CD14-positive monocyte (primary cell): Measurements from ENCODE around the gene FYB2. TPM values are rescaled to one million over a fixed set of nuclear protein-coding genes. Genes with fewer than 3 reads are reported as not detected.

ENCODE experiments used
- DNase-seq, 3 donors: peaks; one replicate each; pipeline ENCODE4 v3.0.0-alpha.2; 2011 to 2022
- H2AFZ ChIP-seq: 2 replicates; pipeline ENCODE4 v1.6.0; 2012; ENCODE audit warnings: mild to moderate bottlenecking, low read depth, low read length, inconsistent platforms; ENCODE audit not compliant: insufficient read depth, poor library complexity, severe bottlenecking
- H3K27ac ChIP-seq, 2 donors: 1 replicate in 1 of 2; 2 replicates in 1 of 2; pipeline ENCODE4 v1.5.1; 2012 to 2013; ENCODE audit warnings: low read length in 2 of 2, control low read depth in 1 of 2, inconsistent platforms in 1 of 2, low read depth in 1 of 2, mild to moderate bottlenecking in 1 of 2
- H3K27me3 ChIP-seq, 2 donors: one replicate each; pipeline versions ENCODE4 v1.6.0 to v1.6.1; 2011 to 2013; ENCODE audit warnings: low read length in 2 of 2; ENCODE audit not compliant: control insufficient read depth in 2 of 2, insufficient read depth in 2 of 2
- H3K36me3 ChIP-seq, 2 donors: replicated peaks in 1 of 2; 1 replicate in 1 of 2; 2 replicates in 1 of 2; pipeline versions ENCODE4 v1.5.1 to v1.6.1; 2012 to 2013; ENCODE audit warnings: low read length in 2 of 2, control low read depth in 1 of 2, inconsistent platforms in 1 of 2, mild to moderate bottlenecking in 1 of 2; ENCODE audit not compliant: insufficient read depth in 2 of 2, control insufficient read depth in 1 of 2
- H3K4me1 ChIP-seq, 2 donors: 1 replicate in 1 of 2; 2 replicates in 1 of 2; pipeline versions ENCODE4 v1.5.1 to v1.6.1; 2012 to 2013; ENCODE audit warnings: low read length in 2 of 2, control low read depth in 1 of 2, inconsistent platforms in 1 of 2, mild to moderate bottlenecking in 1 of 2, moderate library complexity in 1 of 2; ENCODE audit not compliant: insufficient read depth in 2 of 2, control insufficient read depth in 1 of 2
- H3K4me2 ChIP-seq: replicated peaks from 2 replicates; pipeline ENCODE3; 2012; ENCODE audit warnings: low read length, moderate library complexity, mild to moderate bottlenecking; ENCODE audit not compliant: poor library complexity, severe bottlenecking; ENCODE audit errors: extremely low read depth
- H3K4me3 ChIP-seq, 3 experiments: fragments of 200-600 bp in 1 of 3; sonication (generic) in 1 of 3; replicated peaks in 1 of 3; 1 replicate in 2 of 3; 2 replicates in 1 of 3; pipeline ENCODE4 v1.5.1; 2011 to 2013; ENCODE audit warnings: low read length in 3 of 3, mild to moderate bottlenecking in 3 of 3, control low read depth in 2 of 3, low read depth in 2 of 3, inconsistent platforms in 1 of 3, moderate library complexity in 1 of 3
- H3K79me2 ChIP-seq: 2 replicates; pipeline ENCODE4 v1.6.0; 2012; ENCODE audit warnings: mild to moderate bottlenecking, control low read depth, inconsistent platforms, low read length, moderate library complexity; ENCODE audit not compliant: insufficient read depth
- H3K9ac ChIP-seq: 2 replicates; pipeline ENCODE4 v1.6.0; 2017; ENCODE audit warnings: low read length, mild to moderate bottlenecking; ENCODE audit not compliant: insufficient read depth, poor library complexity, severe bottlenecking
- H3K9me3 ChIP-seq, 2 donors: replicated peaks in 1 of 2; 1 replicate in 1 of 2; 2 replicates in 1 of 2; pipeline versions ENCODE4 v1.5.1 to v1.6.1; 2012 to 2013; ENCODE audit warnings: low read length in 2 of 2, control low read depth in 1 of 2; ENCODE audit not compliant: control insufficient read depth in 1 of 2, insufficient read depth in 1 of 2
- H4K20me1 ChIP-seq: 2 replicates; pipeline ENCODE4 v1.6.0; 2012; ENCODE audit warnings: mild to moderate bottlenecking, low read length, control low read depth, moderate library complexity; ENCODE audit not compliant: insufficient read depth
- H3K27ac Mint-ChIP-seq, 7 donors: one replicate each; pipeline ENCODE4 v1.8.0; 2020; ENCODE audit warnings: mild to moderate bottlenecking in 7 of 7, mixed read lengths in 7 of 7, moderate library complexity in 6 of 7, inconsistent platforms in 2 of 7
- H3K27me3 Mint-ChIP-seq, 3 donors: one replicate each; pipeline ENCODE4 v1.8.0; 2021 to 2022; ENCODE audit warnings: low read depth in 3 of 3, mild to moderate bottlenecking in 3 of 3, mixed read lengths in 3 of 3, moderate library complexity in 3 of 3, inconsistent platforms in 1 of 3
- H3K36me3 Mint-ChIP-seq, 2 donors: one replicate each; pipeline ENCODE4 v1.8.0; 2020; ENCODE audit warnings: mixed read lengths in 2 of 2, inconsistent platforms in 1 of 2, mild to moderate bottlenecking in 1 of 2
- H3K4me1 Mint-ChIP-seq: one replicate; pipeline ENCODE4 v1.8.0; 2020; ENCODE audit warnings: mild to moderate bottlenecking, mixed read lengths
- H3K4me3 Mint-ChIP-seq, 2 donors: one replicate each; pipeline ENCODE4 v1.8.0; 2020; ENCODE audit warnings: mild to moderate bottlenecking in 2 of 2, mixed read lengths in 2 of 2, moderate library complexity in 1 of 2
- H3K9me3 Mint-ChIP-seq, 7 donors: one replicate each; pipeline ENCODE4 v1.8.0; 2020 to 2022; ENCODE audit warnings: mixed read lengths in 7 of 7, mild to moderate bottlenecking in 6 of 7, moderate library complexity in 6 of 7, inconsistent platforms in 2 of 7
- WGBS: methylation state at CpG from one replicate; pipeline ENCODE4 v1.1.5; 2013; ENCODE audit warnings: missing lambda C conversion rate; ENCODE audit not compliant: insufficient coverage; 5-methylcytosine and 5-hydroxymethylcytosine counted together
- intact Hi-C, 2 donors: fragments of 100-400 bp; cut with micrococcal nuclease; formaldehyde crosslinking; loops; one replicate each; pipeline versions ENCODE4 v1.15.0 to v1.15.1; 2023
- polyA plus RNA-seq, 3 donors: library from polyadenylated mRNA; depleted of rRNA in 1 of 3; unstranded in 2 of 3; stranded (reverse) in 1 of 3; fragments of 300-500 nt in 2 of 3; fragments of >200 nt in 1 of 3; fragmentation: Illumina TruSeq in 2 of 3; gene quantifications; 1 replicate in 2 of 3; 2 replicates in 1 of 3; pipeline ENCODE4 v1.2.3, GENCODE V29; 2012 to 2021
- TF ChIP-seq, protein P1 (sequence below): fragments of 200-600 bp; IDR thresholded peaks from one replicate; pipeline ENCODE4 v1.8.0; 2022; ENCODE audit warnings: antibody characterized with exemption, mild to moderate bottlenecking

FYB2 gene
- polyA plus RNA-seq, 3 donors = not detected

DNA sequence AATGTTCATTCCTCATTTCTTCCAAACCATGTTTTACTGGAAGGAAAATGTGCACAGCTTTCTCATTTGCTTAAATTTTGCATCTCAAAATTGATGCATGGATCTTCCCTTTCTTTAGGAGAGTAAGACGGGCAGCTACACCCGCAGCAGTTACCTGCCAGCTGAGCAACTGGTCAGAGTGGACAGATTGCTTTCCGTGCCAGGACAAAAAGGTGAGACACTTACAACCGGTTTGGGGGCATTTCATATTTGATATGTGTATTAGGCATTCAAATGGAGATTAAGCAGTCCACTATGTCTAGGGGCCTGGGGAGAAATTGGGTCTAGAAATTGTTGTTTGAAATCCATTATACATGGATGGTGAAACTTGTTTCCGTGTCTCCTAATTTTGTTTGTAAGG lies 48.3 kb upstream of the FYB2 start:
- Mint-ChIP-seq H3K27me3 (peaks cover 2 to 5% (median 3%) of the 10 kb centered on the region in 3 donors), H3K27ac (no peak overlapping the region), H3K4me1 (no peaks in the 10 kb centered on the region), H3K36me3 (no peaks in the 10 kb centered on the region), H3K4me3 (no peak overlapping the region), H3K9me3 (no peaks in the 10 kb centered on the region)
- Histone ChIP-seq H3K9ac (no peak overlapping the region), H3K4me2 (no peak overlapping the region), H3K27ac (no peak overlapping the region), H3K36me3 (no peaks in the 10 kb centered on the region), H3K4me3 (no peak overlapping the region), H3K9me3 (no peaks in the 10 kb centered on the region), H3K27me3 (no peaks in the 10 kb centered on the region), H2AFZ (no peak overlapping the region), H3K79me2 (no peaks in the 10 kb centered on the region), H3K4me1 (no peaks in the 10 kb centered on the region), H4K20me1 (no peaks in the 10 kb centered on the region)
- TF ChIP-seq, protein P1, sequence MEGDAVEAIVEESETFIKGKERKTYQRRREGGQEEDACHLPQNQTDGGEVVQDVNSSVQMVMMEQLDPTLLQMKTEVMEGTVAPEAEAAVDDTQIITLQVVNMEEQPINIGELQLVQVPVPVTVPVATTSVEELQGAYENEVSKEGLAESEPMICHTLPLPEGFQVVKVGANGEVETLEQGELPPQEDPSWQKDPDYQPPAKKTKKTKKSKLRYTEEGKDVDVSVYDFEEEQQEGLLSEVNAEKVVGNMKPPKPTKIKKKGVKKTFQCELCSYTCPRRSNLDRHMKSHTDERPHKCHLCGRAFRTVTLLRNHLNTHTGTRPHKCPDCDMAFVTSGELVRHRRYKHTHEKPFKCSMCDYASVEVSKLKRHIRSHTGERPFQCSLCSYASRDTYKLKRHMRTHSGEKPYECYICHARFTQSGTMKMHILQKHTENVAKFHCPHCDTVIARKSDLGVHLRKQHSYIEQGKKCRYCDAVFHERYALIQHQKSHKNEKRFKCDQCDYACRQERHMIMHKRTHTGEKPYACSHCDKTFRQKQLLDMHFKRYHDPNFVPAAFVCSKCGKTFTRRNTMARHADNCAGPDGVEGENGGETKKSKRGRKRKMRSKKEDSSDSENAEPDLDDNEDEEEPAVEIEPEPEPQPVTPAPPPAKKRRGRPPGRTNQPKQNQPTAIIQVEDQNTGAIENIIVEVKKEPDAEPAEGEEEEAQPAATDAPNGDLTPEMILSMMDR = no peak
- intact Hi-C loops = no loop called here
- no peak for DNase-seq
- WGBS = 100% methylated on average over 2 of the region's 5 CpGs

DNA sequence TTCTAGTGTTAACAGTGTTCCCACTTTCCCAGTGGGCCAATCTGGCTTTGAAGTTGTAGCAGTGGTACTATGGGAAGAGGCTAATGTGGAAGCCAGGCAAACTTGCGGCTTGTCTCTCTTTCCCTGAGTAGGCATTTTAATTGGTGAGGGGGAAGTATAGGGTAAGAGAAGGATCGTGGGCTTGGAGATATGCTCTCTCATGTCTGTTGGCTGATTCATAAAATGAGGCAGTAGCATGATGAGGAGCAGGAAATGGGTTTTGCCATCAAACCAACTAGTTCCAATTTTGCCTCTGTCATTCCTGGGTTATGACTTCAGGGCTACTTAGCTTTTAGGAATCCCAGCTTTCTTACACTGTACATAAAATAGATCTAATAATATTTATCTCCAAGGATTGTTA lies 47.5 kb upstream of the FYB2 start:
- Histone ChIP-seq H3K36me3 (no peaks in the 10 kb centered on the region), H3K27ac (no peak overlapping the region), H3K4me2 (no peak overlapping the region), H3K9ac (no peak overlapping the region), H3K4me3 (no peak overlapping the region), H3K27me3 (no peaks in the 10 kb centered on the region), H3K4me1 (no peaks in the 10 kb centered on the region), H2AFZ (no peak overlapping the region), H4K20me1 (no peaks in the 10 kb centered on the region), H3K79me2 (no peaks in the 10 kb centered on the region), H3K9me3 (no peaks in the 10 kb centered on the region)
- Mint-ChIP-seq H3K4me1 (no peaks in the 10 kb centered on the region), H3K4me3 (no peak overlapping the region), H3K27me3 (peaks cover 2 to 5% (median 3%) of the 10 kb centered on the region in 3 donors), H3K36me3 (no peaks in the 10 kb centered on the region), H3K27ac (no peak overlapping the region), H3K9me3 (no peaks in the 10 kb centered on the region)
- DNase-seq = no peak
- 100% methylated on average over 1 of the region's 2 CpGs for WGBS
- TF ChIP-seq, protein P1 = no peak
- intact Hi-C loops = no loop called here
